Measurements from ENCODE around the gene CNNM4. TPM values are rescaled to one million over a fixed set of nuclear protein-coding genes. Genes with fewer than 3 reads are reported as not detected.

The CNNM4 gene
- total RNA-seq, 1 experiment from 2014 or later = 12.5 TPM

DNA sequence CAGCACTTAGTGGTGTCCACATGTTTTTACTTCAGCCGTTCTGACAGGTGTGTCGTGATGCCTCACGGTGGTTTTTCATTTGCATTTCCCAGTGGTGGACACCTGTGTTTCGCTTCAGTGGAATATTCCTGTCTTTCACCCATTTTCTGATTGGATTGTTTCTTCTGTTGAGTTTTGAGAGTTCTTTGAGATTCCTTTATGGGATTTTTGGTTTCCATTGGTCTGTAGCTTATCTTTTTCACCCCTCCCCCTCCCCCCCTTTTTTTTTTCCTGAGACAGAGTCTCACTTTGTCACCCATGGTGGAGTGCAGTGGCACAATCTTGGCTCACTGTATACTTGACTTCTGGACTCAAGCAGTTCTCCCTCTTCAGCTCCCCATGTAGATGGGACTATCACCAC is 75.1 kb downstream of the CNNM4 start:
- H3K9me2 ChIP-seq (replicated peaks; ENCODE audit: low read length) = no peaks in the 10 kb centered on the region
- no peaks in the 10 kb centered on the region for H4K20me1 ChIP-seq (ENCODE audit: low read length)
- no peak overlapping the region for H2AFZ ChIP-seq (ENCODE audit: low read length)
- no peaks in the 10 kb centered on the region for H3K9me3 ChIP-seq (ENCODE audit: low read length)
- H3K4me3 ChIP-seq (ENCODE audit: low read length) = no peak overlapping the region
- H3K27ac ChIP-seq (ENCODE audit: low read length) = no peak overlapping the region
- POLR2A ChIA-PET (ENCODE audit: unreplicated experiment) = no interaction called here
- H3K9ac ChIP-seq (ENCODE audit: low read length) = no peak overlapping the region
- no peak overlapping the region for H3K4me2 ChIP-seq (ENCODE audit: low read length)
- peaks cover 12% of the 10 kb centered on the region for H3K36me3 ChIP-seq (ENCODE audit: low read depth, low read length)
- TF ChIP-seq EZH2phosphoT487 (IDR thresholded peaks at IDR 0.05; ENCODE audit: borderline replicate concordance, low read length) (no peak), EZH2 (IDR thresholded peaks at IDR 0.05; ENCODE audit: low read length, unreplicated experiment) (no peak)
- TF ChIP-seq, protein P1, sequence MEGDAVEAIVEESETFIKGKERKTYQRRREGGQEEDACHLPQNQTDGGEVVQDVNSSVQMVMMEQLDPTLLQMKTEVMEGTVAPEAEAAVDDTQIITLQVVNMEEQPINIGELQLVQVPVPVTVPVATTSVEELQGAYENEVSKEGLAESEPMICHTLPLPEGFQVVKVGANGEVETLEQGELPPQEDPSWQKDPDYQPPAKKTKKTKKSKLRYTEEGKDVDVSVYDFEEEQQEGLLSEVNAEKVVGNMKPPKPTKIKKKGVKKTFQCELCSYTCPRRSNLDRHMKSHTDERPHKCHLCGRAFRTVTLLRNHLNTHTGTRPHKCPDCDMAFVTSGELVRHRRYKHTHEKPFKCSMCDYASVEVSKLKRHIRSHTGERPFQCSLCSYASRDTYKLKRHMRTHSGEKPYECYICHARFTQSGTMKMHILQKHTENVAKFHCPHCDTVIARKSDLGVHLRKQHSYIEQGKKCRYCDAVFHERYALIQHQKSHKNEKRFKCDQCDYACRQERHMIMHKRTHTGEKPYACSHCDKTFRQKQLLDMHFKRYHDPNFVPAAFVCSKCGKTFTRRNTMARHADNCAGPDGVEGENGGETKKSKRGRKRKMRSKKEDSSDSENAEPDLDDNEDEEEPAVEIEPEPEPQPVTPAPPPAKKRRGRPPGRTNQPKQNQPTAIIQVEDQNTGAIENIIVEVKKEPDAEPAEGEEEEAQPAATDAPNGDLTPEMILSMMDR (conservative IDR thresholded peaks at IDR 0.05; ENCODE audit: low read depth, low read length) = no peak
- ATAC-seq (no peak), DNase-seq (no peak)
- H3F3A ChIP-seq (ENCODE audit: low read length, unreplicated experiment) = no peaks in the 10 kb centered on the region
- no peaks in the 10 kb centered on the region for H3K27me3 ChIP-seq (ENCODE audit: low read length)
- CTCF ChIA-PET = interaction anchor here (0.6 kb wide), 1 partner anchor 116 kb away, joined by 5 read pairs; no protein-coding TSS in a partner anchor
- H3K4me1 ChIP-seq (ENCODE audit: insufficient read depth, low read length) = peaks cover 11% of the 10 kb centered on the region
- intact Hi-C loops (cut with micrococcal nuclease) = no loop called here
- H3K79me2 ChIP-seq (ENCODE audit: low read length) = no peaks in the 10 kb centered on the region
- no TSS peak for BruUV-seq (replicated peaks)

GRCh38 chr2:96837575-96837974 is 76.9 kb downstream of the CNNM4 start:
- H4K20me1 ChIP-seq (ENCODE audit: low read length) = no peaks in the 10 kb centered on the region
- H3K79me2 ChIP-seq (ENCODE audit: low read length) = no peaks in the 10 kb centered on the region
- POLR2A ChIA-PET (ENCODE audit: unreplicated experiment) = no interaction called here
- BruUV-seq (replicated peaks) = no TSS peak
- H2AFZ ChIP-seq (ENCODE audit: low read length) = no peak overlapping the region
- H3K9me3 ChIP-seq (ENCODE audit: low read length) = no peaks in the 10 kb centered on the region
- no peak overlapping the region for H3K9ac ChIP-seq (ENCODE audit: low read length)
- H3K4me2 ChIP-seq (ENCODE audit: low read length) = no peak overlapping the region
- TF ChIP-seq EZH2 (IDR thresholded peaks at IDR 0.05; ENCODE audit: low read length, unreplicated experiment) (no peak), EZH2phosphoT487 (IDR thresholded peaks at IDR 0.05; ENCODE audit: borderline replicate concordance, low read length) (no peak)
- TF ChIP-seq, protein P1 (conservative IDR thresholded peaks at IDR 0.05; ENCODE audit: low read depth, low read length) = no peak
- intact Hi-C loops (cut with micrococcal nuclease) = no loop called here
- ATAC-seq = no peak
- H3K27me3 ChIP-seq (ENCODE audit: low read length) = no peaks in the 10 kb centered on the region
- no peak for DNase-seq
- CTCF ChIA-PET = no interaction called here
- no peak overlapping the region for H3K4me3 ChIP-seq (ENCODE audit: low read length)
- H3K4me1 ChIP-seq (ENCODE audit: insufficient read depth, low read length) = peaks cover 8% of the 10 kb centered on the region
- H3K27ac ChIP-seq (ENCODE audit: low read length) = no peak overlapping the region
- H3K9me2 ChIP-seq (replicated peaks; ENCODE audit: low read length) = no peaks in the 10 kb centered on the region
- no peaks in the 10 kb centered on the region for H3F3A ChIP-seq (ENCODE audit: low read length, unreplicated experiment)
- H3K36me3 ChIP-seq (ENCODE audit: low read depth, low read length) = peaks cover under 1% of the 10 kb centered on the region; the same call in 1 of the 2 replicates

- TF ChIP-seq EZH2phosphoT487 (IDR thresholded peaks at IDR 0.05; ENCODE audit: borderline replicate concordance, low read length) = no peak
- no peak for TF ChIP-seq EZH2 (IDR thresholded peaks at IDR 0.05; ENCODE audit: low read length, unreplicated experiment)
- TF ChIP-seq, protein P1 (conservative IDR thresholded peaks at IDR 0.05; ENCODE audit: low read depth, low read length) = no peak
- no TSS peak for BruUV-seq (replicated peaks)
- intact Hi-C loops (cut with micrococcal nuclease) = no loop called here
- H3K9me3 ChIP-seq (ENCODE audit: low read length) = no peaks in the 10 kb centered on the region
- no peaks in the 10 kb centered on the region for H3F3A ChIP-seq (ENCODE audit: low read length, unreplicated experiment)
- ATAC-seq (no peak), DNase-seq (no peak)
- H3K27ac ChIP-seq (ENCODE audit: low read length) = no peak overlapping the region
- no peaks in the 10 kb centered on the region for H3K79me2 ChIP-seq (ENCODE audit: low read length)
- H3K36me3 ChIP-seq (ENCODE audit: low read depth, low read length) = no peaks in the 10 kb centered on the region; the same call in 1 of the 2 replicates
- ChIA-PET POLR2A (ENCODE audit: unreplicated experiment) (no interaction called here), CTCF (no interaction called here)
- H3K4me1 ChIP-seq (ENCODE audit: insufficient read depth, low read length) = no peaks in the 10 kb centered on the region
- H4K20me1 ChIP-seq (ENCODE audit: low read length) = no peaks in the 10 kb centered on the region
- no peaks in the 10 kb centered on the region for H3K27me3 ChIP-seq (ENCODE audit: low read length)
- H3K4me2 ChIP-seq (ENCODE audit: low read length) = no peak overlapping the region
- no peak overlapping the region for H3K4me3 ChIP-seq (ENCODE audit: low read length)
- no peaks in the 10 kb centered on the region for H3K9me2 ChIP-seq (replicated peaks; ENCODE audit: low read length)
- H3K9ac ChIP-seq (ENCODE audit: low read length) = no peak overlapping the region
- H2AFZ ChIP-seq (ENCODE audit: low read length) = no peak overlapping the region
Observed at GRCh38 chr2:96838345-96839292, 77.9 kb downstream of the CNNM4 start.
